K562 (cell line): ENCODE measurements around the gene SLC39A11. TPM values are rescaled to one million over a fixed set of nuclear protein-coding genes. Genes with fewer than 3 reads are reported as not detected.

ENCODE experiments used
- ATAC-seq: fragments of 200-7000 bp; cut with Tn5 transposase; 3 replicates; pipeline ENCODE4 v1.9.1; 2020; ENCODE audit warnings: moderate library complexity
- BruUV-seq: library from RNA; stranded (reverse); fragments of 400-500 nt; replicated peaks from 2 replicates; lab custom pipeline; 2021; lab: Mats Ljungman, UMichigan
- CTCF ChIA-PET: fragments of 300-600 bp; formaldehyde crosslinking; extraction: SDS; loops from one replicate; lab custom pipeline; 2021; ENCODE audit warnings: low intra/inter-chr PET ratio; lab: Yijun Ruan, JAX
- POLR2A ChIA-PET: fragments of 300-600, 350-650 bp; sonication (Branson Sonifier 250); formaldehyde crosslinking; extraction: SDS; loops from one replicate; lab custom pipeline; 2021; ENCODE audit warnings: antibody characterized with exemption, inconsistent platforms; lab: Yijun Ruan, JAX
- DNase-seq, 4 experiments: peaks; one replicate each; pipeline versions ENCODE4 v3.0.0 to v3.0.0-alpha.2; 2011 to 2018; ENCODE audit warnings: low spot score in 3 of 4, mixed read lengths in 3 of 4; ENCODE audit errors: extremely low read depth in 1 of 4
- FAIRE-seq: peaks from 2 replicates; lab custom pipeline; 2011; peaks lifted over from hg19 to GRCh38; lab: Jason Lieb, UNC
- H2AFZ ChIP-seq: 2 replicates; pipeline ENCODE4 v1.6.0; 2011; ENCODE audit warnings: low read depth, low read length, control low read depth, inconsistent platforms
- H3K27ac ChIP-seq: fragments of 200-600 bp; 3 replicates; pipeline ENCODE4 v1.8.0; 2011; ENCODE audit warnings: low read depth, mild to moderate bottlenecking, control low read depth, inconsistent platforms, low read length, moderate library complexity, mixed read lengths; ENCODE audit errors: extremely low read depth
- H3K27me3 ChIP-seq, 2 experiments: fragments of 300-600 bp in 1 of 2; 2 replicates in 1 of 2; 3 replicates in 1 of 2; pipeline versions ENCODE4 v1.6.0 to v1.8.0; 2011; ENCODE audit warnings: inconsistent platforms in 2 of 2, low read length in 2 of 2, mild to moderate bottlenecking in 1 of 2, mixed read lengths in 1 of 2, moderate library complexity in 1 of 2; ENCODE audit not compliant: control insufficient read depth in 2 of 2, insufficient read depth in 2 of 2
- H3K36me3 ChIP-seq: fragments of 300-600 bp; 3 replicates; pipeline ENCODE4 v1.8.0; 2011; ENCODE audit warnings: mild to moderate bottlenecking, low read length, inconsistent platforms; ENCODE audit not compliant: control insufficient read depth, insufficient read depth
- H3K4me1 ChIP-seq, 2 experiments: fragments of 200-600 bp in 1 of 2; replicated peaks in 1 of 2; 2 replicates in 1 of 2; 3 replicates in 1 of 2; pipeline versions ENCODE4 v1.5.1 to v1.8.0; 2011; ENCODE audit warnings: inconsistent platforms in 2 of 2, low read length in 2 of 2, mild to moderate bottlenecking in 1 of 2, mixed read lengths in 1 of 2, moderate library complexity in 1 of 2; ENCODE audit not compliant: control insufficient read depth in 2 of 2, insufficient read depth in 2 of 2
- H3K4me2 ChIP-seq: 2 replicates; pipeline ENCODE4 v1.6.1; 2011; ENCODE audit warnings: low read length, control low read depth, inconsistent platforms, mixed read lengths; ENCODE audit not compliant: insufficient read depth
- H3K4me3 ChIP-seq: fragments of 200-600 bp; sonication (generic), shearing (Covaris generic); 2 replicates; pipeline ENCODE4 v1.5.1; 2016; ENCODE audit warnings: control low read depth, inconsistent platforms
- H3K79me2 ChIP-seq: fragments of 200-600 bp; 3 replicates; pipeline ENCODE4 v1.8.0; 2011; ENCODE audit warnings: low read length, inconsistent platforms; ENCODE audit not compliant: control insufficient read depth, insufficient read depth
- H3K9ac ChIP-seq, 2 experiments: 2 replicates each; pipeline versions ENCODE4 v1.6.0 to v1.6.1; 2011; ENCODE audit warnings: low read depth in 2 of 2, low read length in 2 of 2, control low read depth in 1 of 2, inconsistent platforms in 1 of 2, mild to moderate bottlenecking in 1 of 2, mixed read lengths in 1 of 2; ENCODE audit not compliant: insufficient read depth in 1 of 2
- H3K9me1 ChIP-seq: one replicate; pipeline ENCODE4 v1.6.0; 2011; ENCODE audit warnings: inconsistent platforms, mild to moderate bottlenecking, low read length, moderate library complexity; ENCODE audit not compliant: control insufficient read depth, insufficient read depth
- H3K9me3 ChIP-seq: replicated peaks from 2 replicates; pipeline ENCODE4 v1.5.1; 2011; ENCODE audit warnings: low read depth, low read length, inconsistent platforms; ENCODE audit not compliant: control insufficient read depth, insufficient read depth
- H4K20me1 ChIP-seq: replicated peaks from 2 replicates; pipeline ENCODE4 v1.6.1; 2011; ENCODE audit warnings: low read length, inconsistent platforms, mixed read lengths; ENCODE audit not compliant: control insufficient read depth, insufficient read depth
- CEBPG ChIP-seq, 3 experiments: fragments of 200-800 bp in 1 of 3; sonication (Bioruptor generic) in 1 of 3; sonication (generic) in 1 of 3; formaldehyde crosslinking in 1 of 3; IDR thresholded peaks in 2 of 3; conservative IDR thresholded peaks in 1 of 3; 2 replicates each; pipeline versions ENCODE4 v1.6.1 to v1.8.0; 2016 to 2022; ENCODE audit warnings: missing compliant biosample characterization in 2 of 3, missing genetic modification characterization in 2 of 3, mild to moderate bottlenecking in 1 of 3, missing genetic modification reagents in 1 of 3
- CREM ChIP-seq: IDR thresholded peaks from 2 replicates; pipeline ENCODE4 v1.6.1; 2014; ENCODE audit warnings: antibody characterized with exemption, low read depth
- FOXP4 ChIP-seq: sonication (generic); formaldehyde crosslinking; IDR thresholded peaks from 2 replicates; pipeline ENCODE4 v1.8.0; 2022; ENCODE audit warnings: mild to moderate bottlenecking, missing genetic modification reagents, borderline replicate concordance
- SP2 ChIP-seq: IDR thresholded peaks from 2 replicates; pipeline ENCODE4 v1.6.1; 2011; ENCODE audit warnings: mild to moderate bottlenecking, low read depth, low read length, moderate library complexity; ENCODE audit not compliant: poor library complexity, severe bottlenecking; ENCODE audit errors: extremely low read depth
- XRCC4 ChIP-seq: IDR thresholded peaks from one replicate; pipeline ENCODE4 v1.6.1; 2011; ENCODE audit not compliant: insufficient read depth, insufficient read length; ENCODE audit errors: extremely low read depth
- ZBTB2 ChIP-seq: fragments of 450-650 bp; IDR thresholded peaks from 2 replicates; pipeline ENCODE4 v1.6.1; 2016; ENCODE audit warnings: antibody characterized with exemption
- WGBS: fragments of 100-300 bp; shearing (Covaris generic); methylation state at CpG from one replicate; pipeline ENCODE4 v1.1.6; 2016; ENCODE audit warnings: low coverage, mixed read lengths; ENCODE audit not compliant: insufficient coverage; ENCODE audit errors: missing lambda C conversion rate; 5-methylcytosine and 5-hydroxymethylcytosine counted together
- in situ Hi-C: fragments of 300-500 bp; cut with MboI; formaldehyde crosslinking; loops from 4 replicates; pipeline ENCODE4 v1.15.0; 2018; ENCODE audit warnings: inconsistent platforms, mixed read lengths
- intact Hi-C: fragments of 100-400 bp; cut with micrococcal nuclease; formaldehyde crosslinking; loops from 2 replicates; pipeline ENCODE4 v1.14.2; 2022
- polyA plus RNA-seq, 8 experiments: library from polyadenylated mRNA; depleted of rRNA in 4 of 8; stranded (reverse) in 5 of 8; unstranded in 3 of 8; fragments of >200 nt; fragmentation: Nextera tagmentation in 2 of 8; fragmentation: Illumina TruSeq in 1 of 8; extraction: Ambion mirVana in 2 of 8; extraction: Trizol in 1 of 8; gene quantifications; 2 replicates each; pipeline versions ENCODE4 v1.2.1 to v1.2.3, GENCODE V29; 2011 to 2014; ENCODE audit warnings: inconsistent platforms in 1 of 8, missing spikeins in 1 of 8
- total RNA-seq, 7 experiments: library from RNA; depleted of rRNA in 6 of 7; stranded (reverse); fragments of >200 nt in 6 of 7; fragmentation: Illumina TruSeq in 2 of 7; extraction: Trizol in 2 of 7; gene quantifications; 2 replicates each; pipeline versions ENCODE4 v1.2.1 to v1.2.3, GENCODE V29; 2011 to 2021; ENCODE audit warnings: low replicate concordance in 1 of 7

SLC39A11 gene
- total and polyA plus RNA-seq, 9 of the 15 experiments (the other 6 are each of a cell fraction or from before 2014, with no cell fraction given) = 10.5 to 26.4 (median 13.4) TPM

GRCh38 chr17:72877348-72877747 lies 215.1 kb downstream of the SLC39A11 start:
- CTCF ChIA-PET = no interaction called here

More at GRCh38 chr17:72877348-72877747, 215.1 kb downstream of the SLC39A11 start:
- Histone ChIP-seq H3K27ac (no peak overlapping the region), H3K79me2 (no peaks in the 10 kb centered on the region), H3K27me3 (no peaks in the 10 kb centered on the region), H3K9ac (no peak overlapping the region), H3K9me3 (peaks cover 6% of the 10 kb centered on the region), H3K4me1 (no peaks in the 10 kb centered on the region), H2AFZ (no peak overlapping the region), H3K4me2 (no peak overlapping the region), H3K36me3 (no peaks in the 10 kb centered on the region), H3K9me1 (no peaks in the 10 kb centered on the region), H4K20me1 (no peaks in the 10 kb centered on the region), H3K4me3 (no peak overlapping the region)
- intact Hi-C loops = no loop called here
- TF ChIP-seq ZBTB2 (no peak), CREM (no peak), CEBPG (CRISPR knock-in tag; IDR thresholded peaks at IDR 0.05) (no peak), CEBPG (tag; conservative IDR thresholded peaks at IDR 0.05 in 1 of 2, IDR thresholded peaks at IDR 0.05 in 1 of 2) (peak in 1 of 2 experiments; percentile 42; a peak in 1 of 4 replicates), SP2 (no peak), XRCC4 (no peak), FOXP4 (CRISPR knock-in tag) (no peak)
- DNase-seq (no peak), ATAC-seq (no peak), FAIRE-seq (no peak)
- 89% methylated on average over 8 of the region's 8 CpGs for WGBS
- no TSS peak for BruUV-seq
- POLR2A ChIA-PET = no interaction called here
- in situ Hi-C loops = no loop called here
